Ovary (tissue), 9 donors: ENCODE data around the gene CFAP107. TPM values are rescaled to one million over a fixed set of nuclear protein-coding genes. Genes with fewer than 3 reads are reported as not detected.
"Not testable (repeated sequence)": the region's sequence is repeated elsewhere in the genome, so short reads cannot be mapped to it uniquely, and the experiment has no call there.

Experiments used
- DNase-seq, 5 donors: peaks; one replicate each; pipeline ENCODE4 v3.0.0-alpha.2; 2019 to 2020
- H3K27ac ChIP-seq, 2 donors: fragments of 200-600 bp; one replicate each; pipeline versions ENCODE4 v1.5.1 to v1.8.0; 2019 to 2022
- H3K27me3 ChIP-seq: fragments of 200-600 bp; one replicate; pipeline ENCODE4 v1.8.0; 2022
- H3K36me3 ChIP-seq: fragments of 200-600 bp; sonication (generic); one replicate; pipeline ENCODE4 v1.5.1; 2019
- H3K4me1 ChIP-seq: one replicate; pipeline ENCODE4 v1.8.1; 2013; ENCODE audit warnings: mild to moderate bottlenecking, moderate library complexity; ENCODE audit not compliant: insufficient read depth
- H3K4me3 ChIP-seq: fragments of 200-600 bp; sonication (generic); one replicate; pipeline ENCODE4 v1.5.1; 2017
- H3K9me3 ChIP-seq, 2 donors: fragments of 200-600 bp in 1 of 2; sonication (generic) in 1 of 2; one replicate each; pipeline versions ENCODE4 v1.5.1 to v1.8.1; 2013 to 2019; ENCODE audit warnings: mild to moderate bottlenecking in 1 of 2, moderate library complexity in 1 of 2
- CTCF ChIP-seq, 3 donors: fragments of 450-650 bp in 2 of 3; fragments of 200-600 bp in 1 of 3; IDR thresholded peaks; one replicate each; pipeline versions ENCODE4 v1.5.1 to v1.8.0; 2016 to 2022; ENCODE audit warnings: antibody characterized with exemption in 3 of 3, mild to moderate bottlenecking in 1 of 3
- EP300 ChIP-seq: sonication (generic); formaldehyde crosslinking; IDR thresholded peaks from one replicate; pipeline ENCODE4 v1.6.1; 2017; ENCODE audit warnings: antibody characterized with exemption
- POLR2A ChIP-seq: fragments of 450-650 bp; IDR thresholded peaks from one replicate; pipeline ENCODE4 v1.6.1; 2017; ENCODE audit warnings: antibody characterized with exemption, mild to moderate bottlenecking, moderate library complexity
- WGBS, 3 donors: extraction: QIAGEN DNeasy Blood & Tissue Kit in 1 of 3; methylation state at CpG; one replicate each; pipeline versions ENCODE4 v1.1.5 to v1.1.7; 2013 to 2017; 5-methylcytosine and 5-hydroxymethylcytosine counted together
- intact Hi-C, 4 donors: fragments of 100-400 bp; cut with DNase I; formaldehyde crosslinking; loops; one replicate each; pipeline versions ENCODE4 v1.11.0 to v1.15.1; 2022 to 2023
- polyA plus RNA-seq, 2 donors: library from polyadenylated mRNA; stranded (reverse); fragments of 200-250 nt in 1 of 2; fragments of 350-450 nt in 1 of 2; fragmentation: Illumina TruSeq in 1 of 2; extraction: RNeasy Lipid Tissue Mini Kit (QIAGEN cat#74804) in 1 of 2; gene quantifications; one replicate each; pipeline ENCODE4 v1.2.3, GENCODE V29; 2013 to 2014
- total RNA-seq, 7 donors: library from RNA; depleted of rRNA in 2 of 7; stranded (reverse); fragments of >200 nt in 2 of 7; fragmentation: NEBNext Ultra II Directional in 3 of 7; extraction: Animal tissue kit (Norgen Biotek cat#: 25700) in 3 of 7; gene quantifications; one replicate each; pipeline versions ENCODE4 v1.1.0 to v1.2.4, GENCODE V29; 2016 to 2023
- donor health status: DM: no; HTN: no; CAD: no; lungs with moderate emphysema.
- donor health status: DM: no; HTN: no; CAD: no.
- donor health status: Bipolar disorder and iron deficiency.
- donor health status: DM: yes; HTN: yes; CAD: no.
- donor health status: DM: no; HTN: no; CAD: no.
- donor health status: DM: yes; HTN: yes; CAD: no.

The CFAP107 gene
- total and polyA plus RNA-seq, 9 donors = 0.32 to 2.2 (median 0.76) TPM; not detected in 5

GRCh38 chr1:12730156-12730555 is 15.8 kb upstream of the CFAP107 start:
- intact Hi-C loops = no loop called here
- WGBS, 3 donors = 77 to 90% (median 80%) methylated on average over 1 of the region's 1 CpG

GRCh38 chr1:12731084-12731483 is 14.9 kb upstream of the CFAP107 start:
- H3K36me3 ChIP-seq, DNase-seq, H3K4me3 ChIP-seq, H3K27ac ChIP-seq, H3K27me3 ChIP-seq, H3K4me1 ChIP-seq, intact Hi-C loops, H3K9me3 ChIP-seq: not testable (repeated sequence)
- 70 to 83% (median 75%) methylated on average over 2 of the region's 2 CpGs for WGBS, 3 donors

More at GRCh38 chr1:12730156-12730555, 15.8 kb upstream of the CFAP107 start:
- no peak for DNase-seq
- TF ChIP-seq POLR2A = no peak
- TF ChIP-seq CTCF (IDR thresholded peaks at IDR 0.05) = no peak
- no peak for TF ChIP-seq EP300
- Histone ChIP-seq H3K4me1 (no peaks in the 10 kb centered on the region), H3K27ac (no peak overlapping the region), H3K36me3 (no peaks in the 10 kb centered on the region), H3K4me3 (no peak overlapping the region), H3K27me3 (no peaks in the 10 kb centered on the region), H3K9me3 (no peaks in the 10 kb centered on the region)

- TF ChIP-seq POLR2A = no peak
These were observed 11.3 kb upstream of the CFAP107 start for GRCh38 chr1:12734651-12735050.

GRCh38 chr1:12738934-12739333 is 7.1 kb upstream of the CFAP107 start:
- no peaks in the 10 kb centered on the region for H3K27me3 ChIP-seq
- no peaks in the 10 kb centered on the region for H3K9me3 ChIP-seq
- DNase-seq = no peak
- 90 to 95% (median 94%) methylated on average over 1 of the region's 1 CpG for WGBS, 3 donors
- no peak overlapping the region for H3K27ac ChIP-seq
- no peaks in the 10 kb centered on the region for H3K36me3 ChIP-seq
- H3K4me1 ChIP-seq = no peaks in the 10 kb centered on the region
- TF ChIP-seq EP300 (no peak), POLR2A (no peak), CTCF (IDR thresholded peaks at IDR 0.05) (no peak)
- H3K4me3 ChIP-seq = no peak overlapping the region
- intact Hi-C loops = no loop called here

More at GRCh38 chr1:12734651-12735050, 11.3 kb upstream of the CFAP107 start:
- intact Hi-C loops = no loop called here
- Histone ChIP-seq H3K27me3 (no peaks in the 10 kb centered on the region), H3K36me3 (no peaks in the 10 kb centered on the region), H3K4me1 (no peaks in the 10 kb centered on the region), H3K4me3 (no peak overlapping the region), H3K9me3 (no peaks in the 10 kb centered on the region), H3K27ac (no peak overlapping the region)
- DNase-seq = no peak
- WGBS, 3 donors = 56 to 74% (median 66%) methylated on average over 3 of the region's 3 CpGs

- Histone ChIP-seq H3K4me3 (no peak overlapping the region), H3K27ac (no peak overlapping the region), H3K27me3 (no peaks in the 10 kb centered on the region), H3K4me1 (no peaks in the 10 kb centered on the region), H3K36me3 (no peaks in the 10 kb centered on the region), H3K9me3 (no peaks in the 10 kb centered on the region)
- no peak for DNase-seq
- WGBS, 3 donors = 72 to 79% (median 76%) methylated on average over 5 of the region's 5 CpGs
- TF ChIP-seq POLR2A = no peak
- no peak for TF ChIP-seq EP300
- TF ChIP-seq CTCF (IDR thresholded peaks at IDR 0.05) = no peak
- intact Hi-C loops = no loop called here
These were observed 6.4 kb upstream of the CFAP107 start for GRCh38 chr1:12739613-12740012.
